Measurements from ENCODE around the gene NAPG.
"Not testable (repeated sequence)": the region's sequence is repeated elsewhere in the genome, so short reads cannot be mapped to it uniquely, and the experiment has no call there.

GRCh38 chr18:10597695-10598094 lies 71.9 kb downstream of the NAPG start:
- TF ChIP-seq NPAS2 (CRISPR knock-in tag; IDR thresholded peaks at IDR 0.05; ENCODE audit: borderline replicate concordance); ESRRA (IDR thresholded peaks at IDR 0.05; ENCODE audit: borderline replicate concordance, low read length); CHD4 (IDR thresholded peaks at IDR 0.05; ENCODE audit: borderline replicate concordance); CTCF (IDR thresholded peaks at IDR 0.05); SMC3 (IDR thresholded peaks at IDR 0.05): not testable (repeated sequence)

Data from A549 (cell line).